Mucosa of rectum (tissue), 2 donors: Measurements from ENCODE around the gene SLC25A23.

Source experiments
- H3K27ac ChIP-seq, 2 donors: one replicate each; pipeline ENCODE4 v1.7.0; 2013; ENCODE audit warnings: inconsistent platforms in 2 of 2, low read depth in 2 of 2, low read length in 2 of 2
- H3K27me3 ChIP-seq, 2 donors: one replicate each; pipeline ENCODE4 v1.7.0; 2013; ENCODE audit warnings: low read length in 2 of 2; ENCODE audit not compliant: control insufficient read depth in 2 of 2, insufficient read depth in 2 of 2
- H3K36me3 ChIP-seq, 2 donors: one replicate each; pipeline ENCODE4 v1.7.0; 2013; ENCODE audit warnings: low read length in 2 of 2; ENCODE audit not compliant: control insufficient read depth in 2 of 2, insufficient read depth in 2 of 2
- H3K4me1 ChIP-seq, 2 donors: one replicate each; pipeline ENCODE4 v1.7.0; 2013; ENCODE audit warnings: low read length in 2 of 2, mild to moderate bottlenecking in 1 of 2; ENCODE audit not compliant: control insufficient read depth in 2 of 2, insufficient read depth in 2 of 2
- H3K4me3 ChIP-seq, 2 donors: one replicate each; pipeline ENCODE4 v1.7.0; 2013; ENCODE audit warnings: low read length in 2 of 2
- H3K9ac ChIP-seq, 2 donors: one replicate each; pipeline ENCODE4 v1.7.0; 2013; ENCODE audit warnings: low read length in 2 of 2, low read depth in 1 of 2, mild to moderate bottlenecking in 1 of 2
- H3K9me3 ChIP-seq, 2 donors: one replicate each; pipeline ENCODE4 v1.7.0; 2013; ENCODE audit warnings: low read length in 2 of 2; ENCODE audit not compliant: control insufficient read depth in 2 of 2
- donor health status: healthy.
- donor health status: Normal muscosa, but diverticular disease.

The SLC25A23 gene

DNA sequence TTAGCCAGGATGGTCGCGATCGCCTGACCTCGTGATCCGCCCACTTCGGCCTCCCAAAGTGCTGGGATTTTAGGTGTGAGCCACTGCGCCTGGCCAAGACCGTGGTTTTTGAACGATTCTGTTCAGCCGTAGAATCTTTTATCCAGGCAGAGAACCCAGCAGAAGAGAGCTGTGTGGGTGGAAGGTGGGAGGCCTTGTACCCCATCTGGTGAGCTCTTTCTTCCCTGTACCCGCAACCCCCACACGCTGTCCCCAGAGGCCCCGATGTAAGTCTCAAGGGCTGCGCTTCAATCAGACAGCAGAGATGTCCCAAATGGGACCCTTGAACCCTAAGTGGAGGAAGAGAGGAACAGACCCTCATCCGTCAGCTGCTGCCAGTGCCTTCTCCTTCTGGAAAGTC is 3.7 kb downstream of the SLC25A23 start:
- H3K9me3 ChIP-seq = peaks cover 0 to 3% of the 10 kb centered on the region in 2 donors
- no peak overlapping the region for H3K27ac ChIP-seq
- no peak overlapping the region for H3K9ac ChIP-seq
- H3K36me3 ChIP-seq = peaks cover 17 to 33% of the 10 kb centered on the region in 2 donors
- H3K4me3 ChIP-seq = no peak overlapping the region
- no peaks in the 10 kb centered on the region for H3K27me3 ChIP-seq
- peaks cover 9 to 17% of the 10 kb centered on the region in 2 donors for H3K4me1 ChIP-seq

DNA sequence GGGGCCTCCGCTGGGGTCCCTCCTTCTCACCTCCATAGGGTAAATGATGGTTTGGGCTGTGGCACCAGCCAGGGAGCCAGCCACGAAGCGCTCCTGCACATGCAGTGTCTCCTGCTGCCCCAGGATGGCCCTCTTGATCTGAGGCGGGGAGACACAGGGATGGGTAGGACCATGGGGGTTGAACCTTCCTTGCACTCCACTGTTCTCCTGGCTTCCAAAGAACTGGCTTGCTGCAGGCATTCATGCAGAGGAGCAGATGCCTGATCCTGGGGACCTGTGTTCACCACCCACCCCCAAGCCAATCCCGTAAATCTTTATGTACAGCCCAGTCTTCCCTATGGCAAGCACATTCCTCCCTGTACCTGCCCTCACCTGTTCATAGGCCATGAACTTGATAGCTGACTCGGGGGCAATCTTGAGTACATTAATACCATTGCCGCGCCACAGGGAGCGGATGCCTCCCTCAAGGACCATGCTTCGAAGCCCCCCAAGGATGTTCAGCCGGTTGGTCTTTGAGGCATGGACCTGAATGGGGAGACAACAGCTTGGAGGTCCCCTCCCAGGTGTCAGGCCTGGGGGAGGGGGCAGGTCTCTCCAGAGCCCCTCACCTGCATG is 5.5 kb downstream of the SLC25A23 start:
- Histone ChIP-seq H3K27me3 (no peaks in the 10 kb centered on the region), H3K9me3 (peaks cover 0 to 3% of the 10 kb centered on the region in 2 donors), H3K4me3 (no peak overlapping the region), H3K36me3 (peaks cover 22 to 33% of the 10 kb centered on the region in 2 donors), H3K9ac (no peak overlapping the region), H3K4me1 (peaks cover 5 to 10% of the 10 kb centered on the region in 2 donors), H3K27ac (no peak overlapping the region)

DNA sequence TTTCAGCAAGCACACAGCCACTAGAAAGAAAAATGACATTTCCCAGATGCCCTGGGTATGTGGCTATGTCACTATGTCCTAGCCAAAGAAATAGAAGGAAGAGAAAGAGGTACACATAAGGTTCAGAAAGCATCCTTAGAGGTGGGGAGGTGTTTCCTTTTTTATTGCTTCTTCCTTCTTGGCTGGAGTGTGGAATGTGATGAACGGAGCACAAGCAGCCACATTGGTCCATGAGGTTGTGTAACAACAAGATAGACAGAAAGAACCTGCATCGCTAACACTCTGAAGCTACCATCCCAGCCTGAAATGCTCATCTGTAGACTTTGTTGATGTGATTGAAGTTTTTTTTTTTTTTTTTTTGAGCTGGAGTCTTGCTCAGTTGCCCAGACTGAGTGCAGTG is 6.7 kb downstream of the SLC25A23 start:
- peaks cover 0 to 3% of the 10 kb centered on the region in 2 donors for H3K9me3 ChIP-seq
- H3K4me1 ChIP-seq = no peaks in the 10 kb centered on the region
- no peak overlapping the region for H3K27ac ChIP-seq
- no peak overlapping the region for H3K9ac ChIP-seq
- no peak overlapping the region for H3K4me3 ChIP-seq
- peaks cover 22 to 33% of the 10 kb centered on the region in 2 donors for H3K36me3 ChIP-seq
- H3K27me3 ChIP-seq = no peaks in the 10 kb centered on the region

DNA sequence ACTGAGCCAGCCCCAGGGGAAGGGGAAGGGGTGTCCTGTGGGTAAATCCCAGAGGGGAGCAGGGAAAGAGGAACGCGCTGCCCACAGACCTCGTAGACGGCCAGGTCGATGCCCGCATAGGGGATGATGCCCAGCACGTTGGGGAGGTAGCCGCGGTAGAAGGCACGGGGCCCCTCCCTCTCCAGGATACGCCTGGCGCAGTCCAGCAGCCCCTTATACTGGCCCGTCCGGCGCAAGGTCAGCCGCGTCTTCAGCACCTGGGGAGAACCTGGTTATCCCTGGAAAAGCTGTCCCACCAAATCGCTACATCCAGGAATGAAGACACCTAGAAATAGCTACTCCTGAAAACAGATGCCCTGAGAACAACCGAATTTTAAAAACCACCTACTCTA is 7.4 kb downstream of the SLC25A23 start:
- Histone ChIP-seq H3K4me3 (no peak overlapping the region), H3K9me3 (peaks cover 0 to 3% of the 10 kb centered on the region in 2 donors), H3K4me1 (no peaks in the 10 kb centered on the region), H3K27me3 (no peaks in the 10 kb centered on the region), H3K27ac (no peak overlapping the region), H3K9ac (no peak overlapping the region), H3K36me3 (peaks cover 22 to 27% of the 10 kb centered on the region in 2 donors)

DNA sequence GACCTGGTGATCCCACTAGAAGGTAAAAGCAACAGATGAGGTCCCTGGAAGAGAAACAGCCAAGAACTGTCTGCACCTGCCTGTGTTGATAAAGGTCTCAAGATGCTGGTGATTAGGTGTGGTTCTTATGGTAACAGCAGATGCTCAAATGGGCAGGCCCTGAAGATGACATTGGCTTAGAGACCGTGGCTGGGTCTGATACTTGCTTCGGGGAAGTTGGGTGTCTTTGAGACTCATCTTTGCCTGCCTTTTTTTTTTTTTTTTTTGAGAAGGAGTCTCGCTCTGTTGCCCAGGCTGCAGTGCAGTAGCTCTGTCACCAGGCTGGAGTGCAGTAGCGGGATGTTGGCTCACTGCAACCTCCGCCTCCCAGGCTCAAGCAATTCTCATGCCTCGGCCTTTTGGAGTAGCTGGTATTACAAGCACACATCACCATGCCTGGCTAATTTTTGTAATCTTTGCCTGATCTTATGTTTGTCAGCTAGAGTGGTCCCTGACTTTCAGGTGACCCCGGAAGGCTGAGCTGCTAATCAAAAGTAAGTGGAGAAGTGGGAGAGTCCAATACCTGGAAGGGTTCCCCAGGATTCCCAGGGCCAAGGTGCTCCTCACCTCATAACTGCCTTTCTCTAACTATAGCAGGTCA is 7.9 kb downstream of the SLC25A23 start:
- H3K9me3 ChIP-seq = peaks cover 0 to 3% of the 10 kb centered on the region in 2 donors
- no peak overlapping the region for H3K4me3 ChIP-seq
- H3K4me1 ChIP-seq = no peaks in the 10 kb centered on the region
- H3K36me3 ChIP-seq = peaks cover 22 to 24% of the 10 kb centered on the region in 2 donors
- no peak overlapping the region for H3K27ac ChIP-seq
- H3K27me3 ChIP-seq = no peaks in the 10 kb centered on the region
- no peak overlapping the region for H3K9ac ChIP-seq

DNA sequence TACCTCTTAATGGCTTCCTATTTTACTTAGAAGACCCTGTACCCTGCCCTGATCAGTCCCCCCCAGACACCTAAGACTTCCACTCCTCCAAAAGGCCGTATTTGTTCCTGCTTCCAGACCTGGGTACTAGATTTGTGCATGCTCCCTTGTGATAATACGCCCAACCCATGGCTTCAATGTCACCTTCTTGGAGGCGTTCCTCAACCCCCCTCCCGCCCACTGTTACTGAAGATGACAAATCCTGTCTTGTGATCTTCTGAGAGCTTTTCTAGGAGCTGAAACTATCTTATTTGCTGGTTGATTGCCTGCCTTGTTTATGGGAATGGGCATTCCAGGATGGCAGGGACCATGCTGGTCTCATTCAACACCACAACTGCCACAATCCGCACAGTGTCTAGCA is 9.4 kb downstream of the SLC25A23 start:
- Histone ChIP-seq H3K9me3 (peaks cover 0 to 3% of the 10 kb centered on the region in 2 donors), H3K4me3 (no peak overlapping the region), H3K27ac (no peak overlapping the region), H3K4me1 (no peaks in the 10 kb centered on the region), H3K9ac (no peak overlapping the region), H3K36me3 (peaks cover 19 to 21% of the 10 kb centered on the region in 2 donors), H3K27me3 (no peaks in the 10 kb centered on the region)

DNA sequence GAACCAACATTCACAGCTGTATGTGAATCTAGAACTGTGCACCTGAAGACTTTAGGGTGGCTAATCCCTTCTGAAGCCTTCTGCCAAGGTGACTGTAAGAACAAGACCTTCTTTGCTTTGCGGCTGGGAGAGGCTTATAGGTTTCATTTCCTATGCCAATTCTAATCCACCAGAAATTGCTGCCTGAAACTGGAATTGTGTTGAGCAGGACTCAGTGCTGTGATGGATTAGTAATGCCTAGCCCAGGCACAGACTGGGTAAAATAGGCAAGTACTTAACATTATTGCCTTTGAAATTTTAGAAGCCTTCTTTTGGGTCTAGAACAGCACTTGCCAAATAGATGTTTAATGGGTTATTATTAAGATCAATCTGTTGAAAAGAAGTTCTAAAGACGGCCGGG is 11.5 kb downstream of the SLC25A23 start:
- Histone ChIP-seq H3K36me3 (peaks cover 5 to 9% of the 10 kb centered on the region in 2 donors), H3K27ac (no peak overlapping the region), H3K9ac (no peak overlapping the region), H3K9me3 (no peaks in the 10 kb centered on the region), H3K27me3 (no peaks in the 10 kb centered on the region), H3K4me1 (no peaks in the 10 kb centered on the region), H3K4me3 (no peak overlapping the region)

DNA sequence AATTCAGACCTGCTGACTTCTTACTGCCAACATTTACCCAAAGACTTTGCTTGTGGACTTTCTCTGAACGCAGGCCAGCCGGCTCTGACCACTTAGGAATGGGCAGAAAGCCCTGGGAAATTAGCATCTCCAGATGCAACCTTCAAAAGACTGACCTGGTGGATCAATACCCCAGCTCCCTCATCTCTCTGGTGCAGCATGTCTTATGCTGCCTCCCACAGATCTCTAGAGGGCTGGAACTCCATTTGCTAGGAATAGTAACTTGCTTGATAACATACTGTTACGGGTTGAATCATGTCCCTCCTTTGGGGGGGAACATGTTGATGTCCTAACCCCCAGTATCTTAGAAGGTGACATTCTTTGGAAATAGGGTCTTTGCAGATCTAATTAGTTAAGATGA is 13.1 kb downstream of the SLC25A23 start:
- H3K27me3 ChIP-seq = no peaks in the 10 kb centered on the region

DNA sequence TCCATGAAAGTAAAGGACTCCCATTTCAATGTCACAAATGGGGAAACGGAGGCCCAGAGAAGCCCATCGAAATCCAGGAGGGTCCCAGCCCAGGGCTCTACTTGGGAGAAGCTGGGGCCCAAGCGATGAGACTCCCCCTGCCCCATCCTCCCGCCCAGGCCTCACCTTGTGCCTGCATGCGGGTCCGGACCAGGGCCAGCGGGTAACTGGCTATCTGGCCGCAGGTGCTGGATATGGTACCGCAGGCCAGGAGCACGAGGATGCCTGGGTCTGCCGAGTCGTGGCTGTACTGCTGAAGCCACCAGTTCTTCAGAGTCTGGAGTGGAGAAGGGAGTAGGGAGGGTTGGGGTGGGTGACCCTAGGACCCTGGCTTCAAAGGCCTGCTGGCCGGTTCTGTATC is 15.6 kb downstream of the SLC25A23 start:
- no peaks in the 10 kb centered on the region for H3K4me1 ChIP-seq
- no peak overlapping the region for H3K4me3 ChIP-seq
- no peak overlapping the region for H3K27ac ChIP-seq
- H3K9ac ChIP-seq = no peak overlapping the region
- H3K36me3 ChIP-seq = peaks cover 0 to 3% of the 10 kb centered on the region in 2 donors
- no peaks in the 10 kb centered on the region for H3K27me3 ChIP-seq
- H3K9me3 ChIP-seq = no peaks in the 10 kb centered on the region

More for the DNA sequence above, 13.1 kb downstream of the SLC25A23 start:
- Histone ChIP-seq H3K27ac (no peak overlapping the region), H3K36me3 (peaks cover 4 to 5% of the 10 kb centered on the region in 2 donors), H3K4me1 (no peaks in the 10 kb centered on the region), H3K4me3 (no peak overlapping the region), H3K9ac (no peak overlapping the region), H3K9me3 (no peaks in the 10 kb centered on the region)

DNA sequence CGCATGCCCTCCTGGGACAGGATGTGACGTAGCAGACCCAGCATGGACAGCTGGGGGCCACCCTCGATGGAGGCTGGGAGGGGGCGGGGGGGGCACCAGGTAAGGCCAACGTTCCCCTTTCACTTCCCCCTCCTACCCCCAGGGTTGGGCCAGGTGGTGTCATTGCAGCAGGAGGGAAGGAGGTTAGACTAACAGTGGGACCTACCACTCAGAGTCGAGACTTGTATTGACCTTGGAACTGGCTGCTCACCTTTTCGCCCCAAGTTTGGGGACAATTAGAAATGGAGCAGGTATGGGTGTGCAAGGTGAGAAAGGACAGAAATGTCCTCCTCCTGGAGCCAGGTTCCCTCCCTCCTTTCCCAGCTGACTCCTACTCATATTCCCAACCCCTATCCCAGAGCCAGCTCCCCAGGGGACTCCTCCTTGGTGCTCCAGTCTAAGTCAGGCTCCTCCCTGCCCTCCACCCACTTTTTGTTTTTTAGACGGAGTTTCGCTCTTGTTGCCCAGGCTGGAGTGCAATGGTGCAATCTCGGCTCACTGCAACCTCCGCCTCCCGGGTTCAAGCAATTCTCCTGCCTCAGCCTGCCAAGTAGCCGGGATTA is 17.4 kb downstream of the SLC25A23 start:
- peaks cover 0 to 3% of the 10 kb centered on the region in 2 donors for H3K36me3 ChIP-seq
- H3K4me3 ChIP-seq = no peak overlapping the region
- no peaks in the 10 kb centered on the region for H3K4me1 ChIP-seq
- no peaks in the 10 kb centered on the region for H3K9me3 ChIP-seq
- H3K27me3 ChIP-seq = no peaks in the 10 kb centered on the region
- no peak overlapping the region for H3K9ac ChIP-seq
- no peak overlapping the region for H3K27ac ChIP-seq
